Measurements from ENCODE around the gene CLIP3. TPM values are rescaled to one million over a fixed set of nuclear protein-coding genes. Genes with fewer than 3 reads are reported as not detected.
A peak's percentile ranks its signal among the peaks of the same experiment; 100 is the strongest.

Gene CLIP3
- total RNA-seq, 1 donor from 2014 or later: 8.1 TPM

DNA sequence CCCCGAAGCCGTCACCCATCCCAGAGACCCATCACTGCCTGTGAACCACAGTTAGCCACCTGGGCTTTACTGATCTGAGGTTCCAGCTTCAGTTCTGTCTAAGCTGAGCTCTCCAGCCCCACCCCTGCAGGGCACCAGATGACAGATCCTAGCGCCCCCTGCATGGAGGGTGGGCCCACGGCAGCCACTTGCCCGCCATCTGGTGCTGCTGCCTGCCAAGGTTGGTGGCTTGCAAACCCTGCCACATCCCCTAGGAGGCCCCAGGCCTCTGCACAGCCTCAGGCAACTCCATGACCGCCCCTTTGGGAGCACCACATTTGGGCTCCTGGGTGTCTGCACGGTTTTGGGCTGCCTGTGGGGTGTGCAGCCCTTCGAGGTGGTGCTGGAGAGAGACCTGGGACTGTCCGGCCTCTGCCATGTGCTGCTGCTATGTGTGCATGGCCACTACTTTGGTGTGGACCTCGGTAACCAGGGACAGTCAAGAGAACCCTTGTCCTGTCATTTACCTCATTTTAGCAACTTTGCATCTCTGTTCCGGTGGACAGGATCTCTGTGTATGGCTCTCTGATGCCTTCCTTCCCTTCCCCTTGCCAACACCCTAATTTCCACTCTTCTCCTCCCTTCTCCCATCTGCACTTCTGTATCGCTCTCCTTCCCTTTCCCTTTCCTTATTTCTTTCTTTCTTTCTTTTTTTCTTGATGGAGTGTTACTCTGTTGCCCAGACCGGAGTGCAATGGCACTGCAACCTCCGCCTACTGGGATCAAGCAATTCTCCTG, 55.0 kb downstream of the CLIP3 start:
- H3K9me3 ChIP-seq: no peaks in the 10 kb centered on the region
- H3K27ac ChIP-seq: no peak overlapping the region
- no peaks in the 10 kb centered on the region for H3K36me3 ChIP-seq
- DNase-seq (no peak), ATAC-seq (peak in 1 of 2 donors; percentile 7)
- H3K4me1 ChIP-seq: no peaks in the 10 kb centered on the region
- TF ChIP-seq, protein P1, sequence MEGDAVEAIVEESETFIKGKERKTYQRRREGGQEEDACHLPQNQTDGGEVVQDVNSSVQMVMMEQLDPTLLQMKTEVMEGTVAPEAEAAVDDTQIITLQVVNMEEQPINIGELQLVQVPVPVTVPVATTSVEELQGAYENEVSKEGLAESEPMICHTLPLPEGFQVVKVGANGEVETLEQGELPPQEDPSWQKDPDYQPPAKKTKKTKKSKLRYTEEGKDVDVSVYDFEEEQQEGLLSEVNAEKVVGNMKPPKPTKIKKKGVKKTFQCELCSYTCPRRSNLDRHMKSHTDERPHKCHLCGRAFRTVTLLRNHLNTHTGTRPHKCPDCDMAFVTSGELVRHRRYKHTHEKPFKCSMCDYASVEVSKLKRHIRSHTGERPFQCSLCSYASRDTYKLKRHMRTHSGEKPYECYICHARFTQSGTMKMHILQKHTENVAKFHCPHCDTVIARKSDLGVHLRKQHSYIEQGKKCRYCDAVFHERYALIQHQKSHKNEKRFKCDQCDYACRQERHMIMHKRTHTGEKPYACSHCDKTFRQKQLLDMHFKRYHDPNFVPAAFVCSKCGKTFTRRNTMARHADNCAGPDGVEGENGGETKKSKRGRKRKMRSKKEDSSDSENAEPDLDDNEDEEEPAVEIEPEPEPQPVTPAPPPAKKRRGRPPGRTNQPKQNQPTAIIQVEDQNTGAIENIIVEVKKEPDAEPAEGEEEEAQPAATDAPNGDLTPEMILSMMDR (IDR thresholded peaks at IDR 0.05): no peak
- H3K4me3 ChIP-seq: no peak overlapping the region
- H3K27me3 ChIP-seq (ENCODE audit: low read depth): peaks cover 22% of the 10 kb centered on the region
- intact Hi-C loops (cut with DNase I): no loop called here

DNA sequence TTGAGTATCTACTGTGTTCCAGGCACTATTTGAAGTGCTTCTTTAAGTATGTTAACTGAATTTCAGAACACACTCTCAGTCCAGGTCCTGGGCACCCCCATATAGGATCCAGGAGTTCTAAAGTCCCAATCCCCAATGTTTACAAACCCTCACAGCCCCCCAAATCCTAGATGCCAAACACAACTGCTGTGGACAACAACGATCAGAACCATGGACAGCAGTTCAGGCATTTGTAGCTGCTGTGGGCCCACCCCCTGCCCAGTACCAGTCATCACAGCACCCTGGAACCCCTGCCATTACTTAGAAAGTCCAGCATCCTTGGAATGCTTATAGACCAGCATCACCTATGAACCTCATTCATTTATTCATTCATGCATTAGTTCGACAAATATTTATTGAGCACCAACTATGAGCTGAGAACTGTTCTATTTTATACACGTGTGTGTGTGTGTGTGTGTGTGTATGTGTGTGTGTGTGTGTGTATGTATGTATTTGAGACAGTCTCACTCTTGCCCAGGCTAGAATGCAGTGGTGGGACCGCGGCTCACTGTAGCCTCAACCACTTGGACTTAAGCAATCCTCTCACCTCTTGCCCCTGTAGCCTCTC, 57.0 kb downstream of the CLIP3 start:
- Histone ChIP-seq H3K36me3 (no peaks in the 10 kb centered on the region), H3K27ac (no peak overlapping the region), H3K27me3 (ENCODE audit: low read depth) (peaks cover 22% of the 10 kb centered on the region), H3K4me1 (no peaks in the 10 kb centered on the region), H3K4me3 (no peak overlapping the region), H3K9me3 (no peaks in the 10 kb centered on the region)
- ATAC-seq (no peak), DNase-seq (no peak)
- TF ChIP-seq, protein P1 (IDR thresholded peaks at IDR 0.05): no peak
- intact Hi-C loops (cut with DNase I): no loop called here

DNA sequence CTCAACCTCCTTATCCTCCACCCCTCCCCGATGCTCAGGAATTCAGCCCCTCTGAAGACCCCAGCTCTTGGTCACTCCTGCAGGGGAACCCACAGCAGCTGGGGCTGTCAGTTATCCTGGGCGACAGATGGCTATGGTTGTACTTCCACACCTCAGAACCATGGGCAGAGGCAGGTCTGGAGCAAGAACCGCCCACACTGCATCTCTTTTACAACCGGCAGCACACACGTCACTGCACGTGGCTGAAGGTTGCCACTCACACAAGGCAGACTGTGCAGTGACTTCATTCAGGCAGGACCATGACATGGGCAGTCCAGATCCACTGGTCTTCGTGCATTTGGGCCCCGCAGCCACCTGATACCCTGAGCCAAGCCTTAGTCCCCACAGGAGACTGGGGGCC, 59.2 kb downstream of the CLIP3 start:
- Histone ChIP-seq H3K27me3 (ENCODE audit: low read depth) (peaks cover 17% of the 10 kb centered on the region), H3K9me3 (no peaks in the 10 kb centered on the region), H3K27ac (no peak overlapping the region), H3K4me1 (no peaks in the 10 kb centered on the region), H3K36me3 (no peaks in the 10 kb centered on the region), H3K4me3 (no peak overlapping the region)
- ATAC-seq (no peak), DNase-seq (no peak)
- TF ChIP-seq, protein P1 (IDR thresholded peaks at IDR 0.05): no peak
- intact Hi-C loops (cut with DNase I): no loop called here

DNA sequence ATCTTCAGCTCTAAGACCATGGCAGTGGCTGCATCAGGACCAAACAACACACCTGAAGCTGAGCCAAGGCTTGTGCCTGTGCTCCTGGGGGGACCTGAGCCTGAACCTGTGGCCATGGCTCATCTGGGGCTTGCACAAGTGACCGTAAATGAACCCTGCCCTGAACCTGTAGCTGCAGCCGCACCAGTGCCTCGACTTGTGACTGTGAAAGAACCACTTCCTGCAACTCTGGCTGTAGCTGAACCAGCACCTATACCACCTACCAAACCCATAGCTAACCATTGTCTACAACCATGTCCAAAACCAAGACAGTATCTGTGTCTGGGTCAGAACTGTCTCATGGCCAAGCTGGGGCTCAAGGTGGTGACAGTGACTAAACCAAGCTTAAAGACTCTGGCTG, 65.9 kb downstream of the CLIP3 start:
- no peaks in the 10 kb centered on the region for H3K4me1 ChIP-seq
- H3K27ac ChIP-seq: no peak overlapping the region
- H3K9me3 ChIP-seq: no peaks in the 10 kb centered on the region
- no peak overlapping the region for H3K4me3 ChIP-seq
- intact Hi-C loops (cut with DNase I): no loop called here
- ATAC-seq (no peak), DNase-seq (no peak)
- no peaks in the 10 kb centered on the region for H3K36me3 ChIP-seq
- peaks cover 24% of the 10 kb centered on the region for H3K27me3 ChIP-seq (ENCODE audit: low read depth)
- TF ChIP-seq, protein P1 (IDR thresholded peaks at IDR 0.05): no peak

Other genes starting within 250 kb of the CLIP3 start
- not detected for gene PRODH2, start 220.0 kb downstream of the CLIP3 start, total RNA-seq
- gene NPHS1, start 180.4 kb downstream of the CLIP3 start, total RNA-seq: not detected
- 0.12 TPM for gene KIRREL2, start 176.0 kb downstream of the CLIP3 start, total RNA-seq
- gene APLP1, start 164.3 kb downstream of the CLIP3 start, total RNA-seq: 2.1 TPM
- gene NFKBID, start 132.3 kb downstream of the CLIP3 start, total RNA-seq: 17.2 TPM
- 43.3 TPM for gene HCST, start 130.3 kb downstream of the CLIP3 start, total RNA-seq
- gene TYROBP, start 124.6 kb downstream of the CLIP3 start, total RNA-seq: 460 TPM
- gene LRFN3, start 96.5 kb downstream of the CLIP3 start, total RNA-seq: 14.6 TPM
- 14.4 TPM for gene SDHAF1, start 37.7 kb downstream of the CLIP3 start, total RNA-seq
- 8.9 TPM for gene SYNE4, start 24.1 kb downstream of the CLIP3 start, total RNA-seq
- gene ALKBH6, start 18.7 kb downstream of the CLIP3 start, total RNA-seq: 21.0 TPM
- 5.5 TPM for gene THAP8, start 21.4 kb upstream of the CLIP3 start, total RNA-seq
- 1.3 TPM for gene WDR62, start 22.0 kb upstream of the CLIP3 start, total RNA-seq
- not detected for gene OVOL3, start 78.3 kb upstream of the CLIP3 start, total RNA-seq
- gene POLR2I, start 82.0 kb upstream of the CLIP3 start, total RNA-seq: 38.7 TPM
- 90.2 TPM for gene TBCB, start 82.6 kb upstream of the CLIP3 start, total RNA-seq
- 584 TPM for gene CAPNS1, start 107.2 kb upstream of the CLIP3 start, total RNA-seq
- gene COX7A1, start 119.6 kb upstream of the CLIP3 start, total RNA-seq: 64.2 TPM
- 3.7 TPM for gene ZNF565, start 181.8 kb upstream of the CLIP3 start, total RNA-seq
- 37.3 TPM for gene ZNF146, start 182.2 kb upstream of the CLIP3 start, total RNA-seq